ENCODE results near the gene AIG1.
"Not testable (repeated sequence)": the region's sequence is repeated elsewhere in the genome, so short reads cannot be mapped to it uniquely, and the experiment has no call there.

AIG1 gene

GRCh38 chr6:143058987-143059386 lies 1.7 kb upstream of the AIG1 start:
- no peak for DNase-seq (ENCODE audit: low read depth)

- peak; percentile 9 for DNase-seq (ENCODE audit: low read depth)
Measured at GRCh38 chr6:143059663-143060353, 881 bp upstream of the AIG1 start.

DNA sequence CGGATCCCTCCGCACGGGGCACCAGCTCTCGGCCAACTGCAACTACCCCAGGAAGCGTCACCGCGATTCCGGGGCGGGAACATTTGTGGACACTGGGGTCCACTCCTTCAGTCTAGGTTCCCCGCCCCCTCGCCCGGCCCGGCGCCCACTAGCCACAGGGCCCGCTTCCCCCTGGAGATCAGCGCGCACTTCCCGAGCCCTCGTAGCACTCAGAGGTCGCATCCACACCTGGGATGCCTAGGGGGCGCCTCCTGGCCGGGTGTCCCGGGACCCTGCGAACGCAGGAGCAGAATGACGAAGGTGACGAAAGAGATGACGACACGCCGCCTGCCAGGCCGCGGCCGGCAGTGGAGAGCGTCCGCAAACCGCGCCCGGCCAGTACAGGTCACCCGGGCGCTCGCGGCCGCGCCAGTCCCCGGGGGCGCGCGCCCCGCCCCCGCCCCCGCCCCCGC lies 309 bp upstream of the AIG1 start:
- DNase-seq (ENCODE audit: low read depth) = peak; percentile 67

- DNase-seq (ENCODE audit: low read depth) = no peak
Measured at GRCh38 chr6:143061597-143062385, 1.1 kb downstream of the AIG1 start.

GRCh38 chr6:143062551-143062950 lies 1.9 kb downstream of the AIG1 start:
- DNase-seq (ENCODE audit: low read depth) = no peak

GRCh38 chr6:143063631-143064030 lies 2.9 kb downstream of the AIG1 start:
- DNase-seq (ENCODE audit: low read depth) = no peak

- DNase-seq (ENCODE audit: low read depth) = no peak
Measured at GRCh38 chr6:143064271-143064670, 3.6 kb downstream of the AIG1 start.

DNA sequence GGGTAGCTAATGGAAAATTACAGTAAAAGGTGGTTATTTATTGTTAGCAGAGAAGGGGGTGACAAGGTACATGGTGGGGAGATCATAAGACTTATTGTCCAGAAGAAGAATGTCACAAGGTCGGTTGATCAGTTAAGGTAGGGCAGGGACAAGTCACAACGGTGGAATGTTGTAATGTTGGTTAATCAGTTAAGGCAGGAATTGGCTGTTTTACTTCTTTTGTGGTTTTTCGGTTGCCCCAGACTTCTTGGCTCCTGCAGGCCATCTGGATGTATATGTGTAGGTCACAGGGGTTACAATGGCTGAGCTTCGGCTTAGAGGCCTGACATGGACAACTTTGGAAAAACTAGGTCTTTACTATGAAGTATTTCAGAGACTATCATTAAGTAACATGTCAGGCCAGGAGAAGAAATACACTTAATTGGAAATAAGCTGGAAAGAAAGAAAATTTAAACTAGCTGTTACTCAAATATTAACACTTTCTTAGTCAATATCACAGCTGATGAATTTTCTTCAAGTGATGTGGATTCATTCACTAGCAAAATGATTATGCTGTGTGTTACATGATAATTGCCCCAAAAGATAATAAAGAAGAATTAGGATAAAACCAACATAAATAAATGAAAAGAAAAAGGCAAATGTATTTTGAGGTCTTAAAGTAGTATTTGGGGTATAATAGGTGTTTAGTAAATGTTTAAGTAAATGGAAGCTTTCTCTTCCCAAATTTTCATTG lies 4.4 kb downstream of the AIG1 start:
- DNase-seq (ENCODE audit: low read depth) = no peak

DNA sequence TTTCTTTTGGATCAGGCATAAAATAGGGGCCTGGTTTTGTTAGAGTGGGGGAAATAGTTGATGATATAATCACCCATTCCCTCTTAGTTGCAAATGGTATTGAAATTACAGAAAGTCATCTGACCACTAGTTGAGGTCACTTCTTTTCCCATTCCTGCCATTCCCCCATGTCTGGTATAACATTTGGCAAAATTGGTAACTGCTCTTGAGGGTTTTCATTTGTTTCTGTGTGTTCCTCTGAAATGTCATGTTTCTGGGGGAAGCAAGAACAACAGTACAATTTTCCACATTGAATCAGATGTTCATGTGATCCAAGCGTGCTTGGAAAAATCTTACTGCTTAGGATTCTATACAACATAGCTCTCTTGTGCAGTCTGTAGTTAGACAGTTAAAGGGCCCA lies 7.3 kb downstream of the AIG1 start:
- no peak for DNase-seq (ENCODE audit: low read depth)

GRCh38 chr6:143074101-143074500 lies 13.4 kb downstream of the AIG1 start:
- DNase-seq (ENCODE audit: low read depth) = no peak

DNA sequence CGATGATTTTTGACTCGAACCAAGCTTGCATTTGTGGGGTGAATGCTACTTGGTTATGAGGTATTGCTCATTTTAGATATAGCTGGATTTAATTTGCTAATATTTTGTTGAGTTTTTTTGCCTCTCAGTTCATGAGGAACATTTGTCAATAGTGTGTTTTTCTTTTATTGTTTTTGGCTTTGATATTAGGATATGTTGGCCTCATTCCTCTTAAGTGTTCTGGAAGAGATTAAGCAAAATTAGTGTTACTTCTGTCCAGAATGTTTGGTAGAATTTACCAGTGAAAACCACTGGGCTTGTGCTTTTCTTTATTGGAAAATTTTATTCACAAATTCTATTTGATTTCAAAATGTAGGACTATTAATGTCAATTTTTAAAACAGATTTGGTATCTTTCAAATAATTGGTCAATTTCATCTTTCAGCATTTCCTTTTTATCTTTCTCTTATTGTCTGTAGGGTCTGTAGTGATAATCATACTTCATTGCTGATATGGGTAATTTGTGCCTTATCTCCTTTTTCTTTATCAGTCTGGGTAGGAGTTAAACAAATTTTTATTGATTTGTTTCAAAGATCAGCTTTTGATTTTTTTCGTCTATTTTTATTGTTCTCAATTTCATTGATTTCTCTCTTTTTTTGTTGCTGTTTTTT lies 14.1 kb downstream of the AIG1 start:
- no peak for DNase-seq (ENCODE audit: low read depth)

- no peak for DNase-seq (ENCODE audit: low read depth)
Measured at GRCh38 chr6:143078468-143079324, 18.0 kb downstream of the AIG1 start.

DNA sequence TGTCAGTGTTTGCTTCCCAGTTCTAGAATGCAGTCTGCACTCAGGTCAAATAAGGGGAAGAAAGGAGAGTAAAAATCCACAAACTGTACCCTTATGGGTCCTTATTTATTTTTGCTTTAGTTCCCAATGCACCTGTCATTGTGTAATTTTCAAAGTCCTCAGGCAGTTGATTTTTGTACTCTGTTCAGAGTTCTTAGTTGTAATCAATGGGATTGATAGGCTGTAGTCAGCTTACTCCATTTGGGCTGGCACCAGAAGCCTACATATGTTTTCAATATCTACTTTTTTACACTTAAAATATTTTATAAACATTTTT lies 18.6 kb downstream of the AIG1 start:
- DNase-seq (ENCODE audit: low read depth) = no peak

DNA sequence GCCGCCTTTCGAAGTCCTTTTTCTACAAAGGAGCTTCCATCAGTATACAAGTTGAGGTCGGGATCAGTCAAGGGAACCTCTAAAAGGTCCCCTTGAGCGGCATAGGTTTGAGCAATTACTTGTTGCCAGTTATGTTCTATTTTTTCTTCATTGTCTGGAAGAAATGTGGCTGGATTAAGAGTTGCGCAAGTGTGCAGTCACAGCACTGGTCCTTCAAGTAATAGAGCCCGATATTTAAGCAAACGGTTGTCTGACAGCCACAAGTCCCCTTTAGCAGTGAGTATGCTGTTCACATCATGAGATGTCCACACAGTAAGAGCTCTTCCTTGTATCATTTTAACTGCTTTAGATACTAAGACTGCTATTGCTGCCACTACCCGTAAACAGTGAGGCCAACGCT lies 21.6 kb downstream of the AIG1 start:
- not testable (repeated sequence) for DNase-seq (ENCODE audit: low read depth)

GRCh38 chr6:143084019-143084418 lies 23.3 kb downstream of the AIG1 start:
- not testable (repeated sequence) for DNase-seq (ENCODE audit: low read depth)

- not testable (repeated sequence) for DNase-seq (ENCODE audit: low read depth)
Measured at GRCh38 chr6:143087335-143087734, 26.6 kb downstream of the AIG1 start.

DNA sequence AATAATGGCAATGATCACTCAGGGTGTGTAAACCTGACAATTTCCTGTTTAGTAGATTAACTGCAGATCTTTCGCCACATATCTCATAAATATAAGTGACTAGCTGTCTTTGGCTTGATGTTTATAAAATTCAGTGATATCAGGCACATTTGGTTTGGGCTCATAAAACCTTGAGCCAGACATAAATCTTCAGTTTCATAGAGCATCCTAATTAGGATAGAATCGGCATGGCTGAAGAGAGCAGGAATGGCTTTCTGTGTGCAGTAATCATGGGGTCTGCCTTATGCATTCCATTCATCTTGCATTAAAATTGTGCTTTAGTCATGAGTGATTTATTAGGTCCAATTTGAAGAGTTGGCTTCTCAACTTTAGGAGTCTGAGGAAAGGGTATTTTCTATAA lies 27.2 kb downstream of the AIG1 start:
- DNase-seq (ENCODE audit: low read depth) = no peak

- no peak for DNase-seq (ENCODE audit: low read depth)
Measured at GRCh38 chr6:143090314-143091044, 29.8 kb downstream of the AIG1 start.

- no peak for DNase-seq (ENCODE audit: low read depth)
Measured at GRCh38 chr6:143092768-143093167, 32.1 kb downstream of the AIG1 start.

- no peak for DNase-seq (ENCODE audit: low read depth)
Measured at GRCh38 chr6:143093290-143093689, 32.6 kb downstream of the AIG1 start.

DNA sequence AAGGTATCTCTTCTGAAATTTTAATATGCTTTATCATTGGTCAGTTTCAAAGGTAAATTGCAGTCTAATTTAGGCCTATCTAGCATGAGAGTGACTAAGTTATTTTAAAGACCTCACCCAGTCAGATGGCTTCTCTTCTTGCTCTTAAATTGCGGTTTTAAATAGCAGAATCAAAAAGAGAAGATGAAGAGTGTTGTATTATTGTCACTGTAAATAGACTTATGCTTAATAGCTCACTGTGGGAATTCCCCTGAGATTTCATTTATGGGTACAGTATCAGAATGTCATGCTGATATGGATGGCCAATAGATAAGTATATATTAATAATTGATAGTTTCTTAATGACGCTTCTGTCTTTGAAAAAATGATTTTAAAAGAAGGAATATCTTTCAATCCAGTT lies 35.7 kb downstream of the AIG1 start:
- DNase-seq (ENCODE audit: low read depth) = no peak
